Caco-2 (cell line): ENCODE measurements around the gene TSHR. TPM values are rescaled to one million over a fixed set of nuclear protein-coding genes. Genes with fewer than 3 reads are reported as not detected.
"Not testable (repeated sequence)": the region's sequence is repeated elsewhere in the genome, so short reads cannot be mapped to it uniquely, and the experiment has no call there.

Source experiments
- BruUV-seq: library from RNA; stranded (reverse); fragments of 400-500 nt; replicated peaks from 2 replicates; lab custom pipeline; 2021; lab: Mats Ljungman, UMichigan
- CTCF ChIA-PET: fragments of 300-600 bp; sonication (Branson Sonifier 250); formaldehyde crosslinking; loops from one replicate; lab custom pipeline; 2022; ENCODE audit warnings: antibody characterized with exemption; lab: Charles Lee
- POLR2A ChIA-PET: fragments of 300-600 bp; sonication (Branson Sonifier 250); formaldehyde crosslinking; loops from one replicate; lab custom pipeline; 2022; ENCODE audit warnings: antibody characterized with exemption; lab: Charles Lee
- DNase-seq, 2 experiments: peaks; one replicate each; pipeline versions ENCODE4 v3.0.0 to v3.0.0-alpha.2; 2020 to 2022
- H3K27me3 ChIP-seq: replicated peaks from 2 replicates; pipeline ENCODE4 v1.6.0; 2011; ENCODE audit warnings: low read length; ENCODE audit not compliant: control insufficient read depth, insufficient read depth
- H3K36me3 ChIP-seq: 2 replicates; pipeline ENCODE4 v1.5.1; 2011; ENCODE audit warnings: low read length; ENCODE audit not compliant: control insufficient read depth, insufficient read depth
- H3K4me1 ChIP-seq: fragments of 250-450 bp; sonication (Bioruptor Pico); 2 replicates; pipeline ENCODE4 v1.5.1; 2020; ENCODE audit warnings: mild to moderate bottlenecking
- H3K4me3 ChIP-seq: 2 replicates; pipeline ENCODE4 v1.5.1; 2011; ENCODE audit warnings: low read depth, mild to moderate bottlenecking, control low read depth, low read length
- H3K9me3 ChIP-seq: fragments of 250-450 bp; sonication (Bioruptor Pico); 2 replicates; pipeline ENCODE4 v1.5.1; 2020; ENCODE audit warnings: mild to moderate bottlenecking, moderate library complexity
- H3K27ac Mint-ChIP-seq: one replicate; pipeline ENCODE4 v1.8.0; 2022; ENCODE audit warnings: mixed read lengths; ENCODE audit not compliant: unreplicated experiment
- H3K27me3 Mint-ChIP-seq: one replicate; pipeline ENCODE4 v1.8.0; 2022; ENCODE audit warnings: mixed read lengths; ENCODE audit not compliant: insufficient read depth, unreplicated experiment
- H3K36me3 Mint-ChIP-seq: one replicate; pipeline ENCODE4 v1.8.0; 2022; ENCODE audit warnings: mild to moderate bottlenecking, mixed read lengths; ENCODE audit not compliant: insufficient read depth, unreplicated experiment
- H3K4me1 Mint-ChIP-seq: one replicate; pipeline ENCODE4 v1.8.0; 2022; ENCODE audit warnings: low read depth, mixed read lengths; ENCODE audit not compliant: unreplicated experiment
- H3K4me3 Mint-ChIP-seq: one replicate; pipeline ENCODE4 v1.8.0; 2022; ENCODE audit warnings: mild to moderate bottlenecking, moderate library complexity, mixed read lengths; ENCODE audit not compliant: unreplicated experiment
- H3K9me3 Mint-ChIP-seq: one replicate; pipeline ENCODE4 v1.8.0; 2022; ENCODE audit warnings: mixed read lengths; ENCODE audit not compliant: unreplicated experiment
- intact Hi-C: fragments of 100-400 bp; cut with micrococcal nuclease; formaldehyde crosslinking; loops from one replicate; pipeline ENCODE4 v1.10.0; 2022; ENCODE audit not compliant: unreplicated experiment
- total RNA-seq: library from RNA; stranded (reverse); gene quantifications from 2 replicates; pipeline ENCODE4 v1.2.3, GENCODE V29; 2022
- TF ChIP-seq, protein P1 (sequence below), 2 experiments: fragments of 200-600 bp in 1 of 2; IDR thresholded peaks; 1 replicate in 1 of 2; 2 replicates in 1 of 2; pipeline versions ENCODE4 v1.5.1 to v1.8.0; 2011 to 2022; ENCODE audit warnings: antibody characterized with exemption in 1 of 2, control low read depth in 1 of 2, inconsistent platforms in 1 of 2, low read depth in 1 of 2, low read length in 1 of 2, mild to moderate bottlenecking in 1 of 2, moderate library complexity in 1 of 2; ENCODE audit not compliant: insufficient read depth in 1 of 2, severe bottlenecking in 1 of 2, unreplicated experiment in 1 of 2

Gene TSHR
- total RNA-seq, 1 experiment from 2014 or later: not detected

DNA sequence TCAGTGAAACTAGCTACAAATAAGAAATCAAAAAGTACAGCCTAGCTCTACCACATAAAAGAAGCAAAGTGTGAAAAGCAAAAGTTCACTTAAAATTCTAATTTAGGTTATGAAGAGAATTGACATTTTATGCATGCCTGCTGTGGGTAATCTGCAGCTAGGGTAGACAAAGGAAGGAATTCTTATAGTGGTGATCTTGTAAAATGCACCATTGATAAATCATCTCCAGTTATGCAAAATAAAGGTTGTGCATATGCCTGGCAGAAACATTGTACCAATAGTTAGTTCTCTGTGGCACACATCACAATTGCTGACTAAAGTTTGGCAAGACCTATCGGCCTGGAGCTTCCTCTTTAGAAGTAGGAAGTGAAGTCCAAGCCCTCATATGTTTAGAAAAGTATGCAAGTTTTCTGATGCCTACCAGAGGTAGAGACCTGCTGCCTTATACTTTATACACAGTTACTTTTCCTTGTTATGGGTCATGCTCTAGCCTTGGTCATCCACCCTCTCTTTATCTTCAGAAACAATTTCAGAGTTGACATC, 78.3 kb downstream of the TSHR start:
- ChIA-PET POLR2A (no interaction called here), CTCF (no interaction called here)
- BruUV-seq: no TSS peak
- no peak overlapping the region for H3K4me3 ChIP-seq
- DNase-seq: no peak
- Mint-ChIP-seq H3K9me3 (peaks cover 17% of the 10 kb centered on the region), H3K27me3 (no peaks in the 10 kb centered on the region), H3K4me1 (no peaks in the 10 kb centered on the region), H3K27ac (no peak overlapping the region), H3K36me3 (no peaks in the 10 kb centered on the region), H3K4me3 (no peak overlapping the region)
- no peaks in the 10 kb centered on the region for H3K27me3 ChIP-seq
- H3K4me1 ChIP-seq: no peaks in the 10 kb centered on the region
- H3K9me3 ChIP-seq: no peaks in the 10 kb centered on the region
- intact Hi-C loops: no loop called here
- TF ChIP-seq, protein P1, sequence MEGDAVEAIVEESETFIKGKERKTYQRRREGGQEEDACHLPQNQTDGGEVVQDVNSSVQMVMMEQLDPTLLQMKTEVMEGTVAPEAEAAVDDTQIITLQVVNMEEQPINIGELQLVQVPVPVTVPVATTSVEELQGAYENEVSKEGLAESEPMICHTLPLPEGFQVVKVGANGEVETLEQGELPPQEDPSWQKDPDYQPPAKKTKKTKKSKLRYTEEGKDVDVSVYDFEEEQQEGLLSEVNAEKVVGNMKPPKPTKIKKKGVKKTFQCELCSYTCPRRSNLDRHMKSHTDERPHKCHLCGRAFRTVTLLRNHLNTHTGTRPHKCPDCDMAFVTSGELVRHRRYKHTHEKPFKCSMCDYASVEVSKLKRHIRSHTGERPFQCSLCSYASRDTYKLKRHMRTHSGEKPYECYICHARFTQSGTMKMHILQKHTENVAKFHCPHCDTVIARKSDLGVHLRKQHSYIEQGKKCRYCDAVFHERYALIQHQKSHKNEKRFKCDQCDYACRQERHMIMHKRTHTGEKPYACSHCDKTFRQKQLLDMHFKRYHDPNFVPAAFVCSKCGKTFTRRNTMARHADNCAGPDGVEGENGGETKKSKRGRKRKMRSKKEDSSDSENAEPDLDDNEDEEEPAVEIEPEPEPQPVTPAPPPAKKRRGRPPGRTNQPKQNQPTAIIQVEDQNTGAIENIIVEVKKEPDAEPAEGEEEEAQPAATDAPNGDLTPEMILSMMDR (IDR thresholded peaks at IDR 0.05; ENCODE audit: insufficient read depth in 1 of 2, low read depth in 1 of 2, low read length in 1 of 2, severe bottlenecking in 1 of 2, unreplicated experiment in 1 of 2): no peak
- H3K36me3 ChIP-seq: no peaks in the 10 kb centered on the region

DNA sequence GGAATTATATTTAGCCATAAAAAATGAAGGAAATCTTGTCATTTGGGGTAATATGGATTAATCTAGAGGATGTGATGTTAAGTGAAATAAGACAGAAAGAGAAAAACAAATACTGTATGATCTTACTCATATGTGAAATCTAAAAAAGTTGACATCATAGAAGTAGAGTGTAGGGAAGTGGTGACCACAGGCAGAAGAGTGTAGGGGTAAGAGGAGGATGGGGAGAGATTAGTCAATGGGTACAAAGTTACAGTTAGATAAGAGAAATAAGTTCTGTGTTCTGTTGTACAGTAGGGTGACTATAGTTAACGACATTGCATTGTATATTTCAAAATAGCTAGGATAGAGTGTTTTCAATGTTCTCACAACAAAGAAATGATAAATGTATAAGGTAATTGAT, 87.0 kb downstream of the TSHR start:
- H3K4me1 Mint-ChIP-seq: no peaks in the 10 kb centered on the region
- H3K36me3 Mint-ChIP-seq: no peaks in the 10 kb centered on the region
- no peaks in the 10 kb centered on the region for H3K36me3 ChIP-seq
- no peaks in the 10 kb centered on the region for H3K9me3 ChIP-seq
- no peaks in the 10 kb centered on the region for H3K4me1 ChIP-seq
- no TSS peak for BruUV-seq
- H3K27ac Mint-ChIP-seq: no peak overlapping the region
- H3K27me3 ChIP-seq: no peaks in the 10 kb centered on the region
- H3K4me3 ChIP-seq: no peak overlapping the region
- ChIA-PET CTCF (no interaction called here), POLR2A (no interaction called here)
- no peak overlapping the region for H3K4me3 Mint-ChIP-seq
- peaks cover 22% of the 10 kb centered on the region for H3K9me3 Mint-ChIP-seq
- intact Hi-C loops: no loop called here
- TF ChIP-seq, protein P1 (IDR thresholded peaks at IDR 0.05; ENCODE audit: insufficient read depth in 1 of 2, low read depth in 1 of 2, low read length in 1 of 2, severe bottlenecking in 1 of 2, unreplicated experiment in 1 of 2): no peak
- H3K27me3 Mint-ChIP-seq: peaks cover 14% of the 10 kb centered on the region
- no peak for DNase-seq

DNA sequence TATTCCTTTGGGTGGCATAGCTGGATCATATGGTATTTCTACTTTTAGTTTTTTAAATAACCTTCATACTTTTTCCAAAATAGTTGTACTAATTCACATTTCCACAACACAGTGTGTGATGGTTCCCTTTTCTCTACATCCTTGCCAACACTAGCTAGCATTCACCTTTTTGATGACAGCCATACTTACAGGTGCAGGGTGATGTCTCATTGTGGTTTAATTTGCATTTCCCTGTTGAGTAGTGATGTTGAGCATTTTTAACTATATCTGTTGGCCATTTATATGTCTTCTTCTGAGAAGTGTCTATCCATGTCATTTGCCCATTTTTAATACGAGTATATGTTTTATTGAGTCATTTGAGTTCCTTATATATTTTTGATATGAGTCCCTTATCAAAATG, 96.1 kb downstream of the TSHR start:
- Mint-ChIP-seq H3K4me1 (no peaks in the 10 kb centered on the region), H3K27me3 (peaks cover 11% of the 10 kb centered on the region), H3K9me3 (peaks cover 16% of the 10 kb centered on the region), H3K4me3 (no peak overlapping the region), H3K27ac (no peak overlapping the region), H3K36me3 (no peaks in the 10 kb centered on the region)
- intact Hi-C loops: no loop called here
- peaks cover 7% of the 10 kb centered on the region; the same call in 1 of the 2 replicates for H3K9me3 ChIP-seq
- no peaks in the 10 kb centered on the region for H3K27me3 ChIP-seq
- H3K4me3 ChIP-seq: no peak overlapping the region
- no peaks in the 10 kb centered on the region for H3K4me1 ChIP-seq
- no peaks in the 10 kb centered on the region for H3K36me3 ChIP-seq
- ChIA-PET CTCF (no interaction called here), POLR2A (no interaction called here)
- DNase-seq: no peak
- TF ChIP-seq, protein P1 (IDR thresholded peaks at IDR 0.05; ENCODE audit: insufficient read depth in 1 of 2, low read depth in 1 of 2, low read length in 1 of 2, severe bottlenecking in 1 of 2, unreplicated experiment in 1 of 2): no peak
- no TSS peak for BruUV-seq

DNA sequence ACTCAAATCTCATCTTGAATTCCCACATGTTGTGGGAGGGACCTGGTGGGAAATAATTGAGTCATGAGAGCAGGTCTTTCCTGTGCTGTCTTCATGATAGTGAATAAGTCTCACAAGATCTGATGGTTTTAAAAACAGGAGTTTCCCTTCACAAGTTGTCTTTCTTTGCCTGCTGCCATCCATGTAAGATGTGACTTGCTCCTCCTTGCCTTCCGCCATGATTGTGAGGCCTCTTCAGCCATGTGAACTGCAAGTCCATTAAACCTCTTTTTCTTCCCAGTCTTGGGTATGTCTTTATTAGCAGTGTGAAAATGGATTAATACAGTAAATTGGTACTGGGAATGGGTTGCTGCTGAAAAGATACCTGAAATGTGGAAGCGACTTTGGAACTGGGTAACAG, 98.6 kb downstream of the TSHR start:
- DNase-seq, H3K9me3 ChIP-seq, POLR2A ChIA-PET, H3K27me3 Mint-ChIP-seq, H3K36me3 ChIP-seq, H3K4me1 ChIP-seq, H3K27me3 ChIP-seq, CTCF ChIA-PET, H3K27ac Mint-ChIP-seq, intact Hi-C loops, H3K4me3 ChIP-seq, H3K4me1 Mint-ChIP-seq, BruUV-seq, H3K36me3 Mint-ChIP-seq, H3K4me3 Mint-ChIP-seq: not testable (repeated sequence)
- peaks cover 16% of the 10 kb centered on the region for H3K9me3 Mint-ChIP-seq
